Naive thymus-derived CD4-positive, alpha-beta T cell (primary cell): Measurements from ENCODE around the gene RNF222. TPM values are rescaled to one million over a fixed set of nuclear protein-coding genes. Genes with fewer than 3 reads are reported as not detected.
"Not testable (repeated sequence)": the region's sequence is repeated elsewhere in the genome, so short reads cannot be mapped to it uniquely, and the experiment has no call there.

Experiments used
- ATAC-seq: fragments of 150-1000 bp; cut with Tn5 transposase; 2 replicates; pipeline ENCODE4 v1.10.0; 2021; ENCODE audit warnings: mild to moderate bottlenecking, moderate library complexity
- CTCF ChIA-PET: fragments of 350-600 bp; sonication (Branson Sonifier 250); formaldehyde crosslinking; loops from one replicate; lab custom pipeline; 2021; ENCODE audit warnings: antibody characterized with exemption; lab: Charles Lee
- POLR2A ChIA-PET: fragments of 350-600 bp; sonication (Branson Sonifier 250); formaldehyde crosslinking; loops from one replicate; lab custom pipeline; 2021; ENCODE audit warnings: antibody characterized with exemption, inconsistent platforms; lab: Charles Lee
- DNase-seq, 9 donors: peaks; one replicate each; pipeline versions ENCODE4 v3.0.0 to v3.0.0-alpha.2; 2020 to 2022; ENCODE audit warnings: mixed read lengths in 1 of 9
- H3K27ac ChIP-seq: one replicate; pipeline ENCODE4 v1.7.0; 2013; ENCODE audit warnings: mild to moderate bottlenecking, low read depth, low read length, moderate library complexity
- H3K27me3 ChIP-seq, 2 donors: one replicate each; pipeline ENCODE4 v1.7.0; 2013; ENCODE audit warnings: low read length in 2 of 2, mild to moderate bottlenecking in 2 of 2, moderate library complexity in 2 of 2; ENCODE audit not compliant: control insufficient read depth in 2 of 2, insufficient read depth in 2 of 2
- H3K36me3 ChIP-seq, 3 experiments: 1 replicate in 2 of 3; 2 replicates in 1 of 3; pipeline ENCODE4 v1.7.0; 2013; ENCODE audit warnings: low read length in 3 of 3, mild to moderate bottlenecking in 3 of 3, moderate library complexity in 1 of 3; ENCODE audit not compliant: insufficient read depth in 3 of 3, control insufficient read depth in 2 of 3
- H3K4me1 ChIP-seq, 2 donors: one replicate each; pipeline ENCODE4 v1.7.0; 2013; ENCODE audit warnings: low read length in 2 of 2, mild to moderate bottlenecking in 2 of 2, moderate library complexity in 1 of 2; ENCODE audit not compliant: control insufficient read depth in 2 of 2, insufficient read depth in 2 of 2
- H3K4me3 ChIP-seq: 2 replicates; pipeline ENCODE4 v1.7.0; 2013; ENCODE audit warnings: mild to moderate bottlenecking, low read length
- H3K9me3 ChIP-seq, 3 experiments: 1 replicate in 2 of 3; 2 replicates in 1 of 3; pipeline ENCODE4 v1.7.0; 2013; ENCODE audit warnings: low read length in 3 of 3; ENCODE audit not compliant: control insufficient read depth in 2 of 3
- H3K27ac Mint-ChIP-seq, 9 donors: one replicate each; pipeline ENCODE4 v1.8.0; 2020 to 2022; ENCODE audit warnings: mixed read lengths in 9 of 9, mild to moderate bottlenecking in 8 of 9, moderate library complexity in 5 of 9, inconsistent platforms in 2 of 9
- H3K27me3 Mint-ChIP-seq, 5 donors: one replicate each; pipeline ENCODE4 v1.8.0; 2021 to 2022; ENCODE audit warnings: mixed read lengths in 5 of 5, mild to moderate bottlenecking in 1 of 5
- H3K36me3 Mint-ChIP-seq, 5 donors: one replicate each; pipeline ENCODE4 v1.8.0; 2020 to 2022; ENCODE audit warnings: mixed read lengths in 5 of 5, mild to moderate bottlenecking in 3 of 5, inconsistent platforms in 1 of 5
- H3K4me1 Mint-ChIP-seq, 7 donors: one replicate each; pipeline ENCODE4 v1.8.0; 2020 to 2022; ENCODE audit warnings: mixed read lengths in 7 of 7, mild to moderate bottlenecking in 3 of 7, inconsistent platforms in 1 of 7
- H3K4me3 Mint-ChIP-seq, 10 donors: one replicate each; pipeline ENCODE4 v1.8.0; 2020 to 2022; ENCODE audit warnings: mild to moderate bottlenecking in 10 of 10, mixed read lengths in 10 of 10, moderate library complexity in 6 of 10, inconsistent platforms in 2 of 10
- H3K9me3 Mint-ChIP-seq, 11 donors: one replicate each; pipeline ENCODE4 v1.8.0; 2020 to 2022; ENCODE audit warnings: mixed read lengths in 11 of 11, mild to moderate bottlenecking in 4 of 11, inconsistent platforms in 1 of 11, moderate library complexity in 1 of 11
- intact Hi-C, 2 donors: fragments of 100-400 bp; cut with micrococcal nuclease; formaldehyde crosslinking; loops; one replicate each; pipeline ENCODE4 v1.15.1; 2023
- polyA plus RNA-seq, 2 donors: library from polyadenylated mRNA; unstranded; fragments of 300-500 nt; fragmentation: Illumina TruSeq; gene quantifications; one replicate each; pipeline ENCODE4 v1.2.3, GENCODE V29; 2021
- total RNA-seq, 6 experiments: library from RNA in 5 of 6; stranded (reverse) in 5 of 6; gene quantifications; 1 replicate in 5 of 6; 2 replicates in 1 of 6; pipeline ENCODE4 v1.2.3 and lab custom pipeline; 2021 to 2026

The RNF222 gene
- total and polyA plus RNA-seq, 7 experiments from 2014 or later: 0.13 to 1.7 (median 0.26) TPM; not detected in 1

DNA sequence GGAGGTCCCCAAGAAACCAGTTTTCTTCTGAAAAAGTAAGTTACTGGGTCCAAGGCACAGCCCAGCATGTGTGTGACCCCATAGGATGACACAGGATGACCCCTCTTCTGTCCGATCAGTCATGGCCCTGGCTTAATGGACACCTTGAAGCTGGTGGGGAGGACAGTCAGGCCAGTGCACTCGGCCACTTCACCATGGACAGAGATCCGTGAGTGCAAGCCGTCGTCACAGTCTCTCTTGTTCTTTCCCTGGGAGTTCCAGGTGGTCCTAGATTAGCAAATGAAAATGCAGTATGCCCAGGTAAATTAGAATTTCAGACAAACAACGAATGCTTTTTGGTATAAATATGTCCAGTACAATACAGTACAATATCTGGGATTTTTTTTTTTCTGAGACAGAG lies 1.4 kb upstream of the RNF222 start:
- no peak for DNase-seq
- peaks cover 10 to 42% (median 36%) of the 10 kb centered on the region in 5 donors for H3K27me3 Mint-ChIP-seq
- Histone ChIP-seq H3K4me1 (peaks cover 2 to 3% of the 10 kb centered on the region in 2 donors), H3K27ac (no peak overlapping the region), H3K4me3 (no peak overlapping the region), H3K27me3 (no peaks in the 10 kb centered on the region), H3K36me3 (no peaks in the 10 kb centered on the region), H3K9me3 (no peaks in the 10 kb centered on the region)
- H3K4me3 Mint-ChIP-seq: no peak overlapping the region
- H3K9me3 Mint-ChIP-seq: peaks cover 0 to 3% (median 0%) of the 10 kb centered on the region in 11 donors
- H3K27ac Mint-ChIP-seq: no peak overlapping the region
- ChIA-PET CTCF (no interaction called here), POLR2A (no interaction called here)
- no peak for ATAC-seq
- intact Hi-C loops: no loop called here
- H3K36me3 Mint-ChIP-seq: peaks cover 0 to 3% (median 0%) of the 10 kb centered on the region in 5 donors
- peaks cover 0 to 12% (median 4%) of the 10 kb centered on the region in 7 donors for H3K4me1 Mint-ChIP-seq

- H3K4me3 ChIP-seq, H3K27me3 ChIP-seq, ATAC-seq, H3K4me3 Mint-ChIP-seq, H3K36me3 Mint-ChIP-seq, H3K36me3 ChIP-seq, DNase-seq, H3K9me3 ChIP-seq, H3K27ac ChIP-seq, intact Hi-C loops, H3K9me3 Mint-ChIP-seq: not testable (repeated sequence)
- peaks cover 12 to 14% of the 10 kb centered on the region in 2 donors for H3K4me1 ChIP-seq
- peak overlapping the region in 3 of 9 donors; percentile 81 to 95 (median 87) for H3K27ac Mint-ChIP-seq
- H3K27me3 Mint-ChIP-seq: peaks cover 0 to 29% (median 8%) of the 10 kb centered on the region in 5 donors
- ChIA-PET CTCF (interaction anchor here (0.6 to 0.7 kb wide), 2 partner anchors 11 to 464 kb away, joined by 3 to 7 read pairs; no protein-coding TSS in a partner anchor), POLR2A (interaction anchor here (0.6 to 0.9 kb wide), 3 partner anchors 12 to 147 kb away, joined by 3 to 4 read pairs (median 3); partner anchors contain the start of genes CTC1 and KRABD2)
- peaks cover 6 to 19% (median 11%) of the 10 kb centered on the region in 7 donors for H3K4me1 Mint-ChIP-seq
Measured at GRCh38 chr17:8394497-8394896, 3.1 kb downstream of the RNF222 start.

DNA sequence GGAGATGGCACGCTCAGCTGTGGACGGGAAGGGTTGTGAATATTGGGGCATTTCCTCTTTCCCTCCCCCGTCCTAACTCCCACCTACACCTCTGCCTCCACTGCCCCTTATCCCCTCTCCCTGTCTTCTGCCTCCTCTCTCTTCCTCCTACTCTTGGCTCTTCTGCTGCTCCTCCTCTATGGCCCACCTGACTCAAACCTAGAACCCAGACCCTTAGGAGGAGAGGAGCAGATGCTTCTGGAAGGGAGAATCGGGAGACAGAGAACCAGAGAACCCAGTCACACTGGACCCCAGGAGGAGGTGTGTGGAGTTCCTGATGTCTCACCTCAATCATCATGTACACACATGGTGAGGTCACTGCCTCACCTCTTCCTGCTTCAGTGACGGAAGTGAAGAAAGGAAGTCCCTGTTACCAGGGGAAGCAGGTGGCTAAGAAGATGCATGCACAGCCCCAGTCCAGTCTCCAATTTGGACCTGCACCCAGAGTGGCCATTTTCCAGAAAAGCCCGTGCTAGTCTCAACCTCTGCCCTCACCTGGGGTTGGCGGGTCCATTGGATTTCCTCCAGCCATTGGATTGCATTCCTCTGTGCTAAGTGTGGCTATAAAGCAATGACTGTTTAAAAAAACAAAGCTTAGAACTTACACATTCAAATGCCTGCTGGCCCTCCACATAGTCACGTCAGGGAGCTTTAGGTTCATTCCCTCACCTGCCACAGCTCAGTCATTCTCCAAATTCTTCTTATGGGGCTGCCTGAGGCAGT lies 4.0 kb downstream of the RNF222 start:
- Histone ChIP-seq H3K27me3 (no peaks in the 10 kb centered on the region), H3K9me3 (no peaks in the 10 kb centered on the region), H3K36me3 (no peaks in the 10 kb centered on the region), H3K27ac (peak overlapping the region; percentile 32), H3K4me3 (no peak overlapping the region), H3K4me1 (peaks cover 12 to 14% of the 10 kb centered on the region in 2 donors)
- Mint-ChIP-seq H3K36me3 (peaks cover 0 to 3% (median 0%) of the 10 kb centered on the region in 5 donors), H3K27ac (peak overlapping the region; percentile 73 to 95 (median 88)), H3K4me1 (peaks cover 6 to 19% (median 11%) of the 10 kb centered on the region in 7 donors), H3K9me3 (no peaks in the 10 kb centered on the region), H3K4me3 (peak overlapping the region; percentile 14 to 67 (median 38)), H3K27me3 (peaks cover 0 to 29% (median 8%) of the 10 kb centered on the region in 5 donors)
- intact Hi-C loops: loop anchor here in 1 of 2 donors (1.0 kb wide), 1 partner anchor 10 kb away; the partner anchor contains the start of gene RPL26
- DNase-seq: peak in 7 of 9 donors; percentile 42 to 65 (median 60)
- POLR2A ChIA-PET: interaction anchor here (0.6 to 1.4 kb wide), 5 partner anchors 10 to 146 kb away, joined by 3 to 5 read pairs (median 4); partner anchors contain the start of genes CTC1, KRABD2 and NDEL1
- peak; percentile 95 for ATAC-seq
- CTCF ChIA-PET: interaction anchor here (0.9 to 1.0 kb wide), 2 partner anchors 10 to 17 kb away, joined by 3 to 6 read pairs; partner anchors contain the start of gene KRABD2

GRCh38 chr17:8392674-8393469 lies 4.8 kb downstream of the RNF222 start:
- ChIA-PET CTCF (interaction anchor here (0.9 to 1.0 kb wide), 2 partner anchors 9 to 16 kb away, joined by 3 to 6 read pairs; partner anchors contain the start of gene KRABD2), POLR2A (interaction anchor here (1.1 to 1.4 kb wide), 2 partner anchors 9 to 42 kb away, joined by 4 to 5 read pairs; partner anchors contain the start of gene NDEL1)
- Mint-ChIP-seq H3K36me3 (peaks cover 0 to 3% (median 0%) of the 10 kb centered on the region in 5 donors), H3K27ac (peak overlapping the region in 6 of 9 donors; percentile 78 to 95 (median 90)), H3K9me3 (no peaks in the 10 kb centered on the region), H3K4me1 (peaks cover 7 to 19% (median 12%) of the 10 kb centered on the region in 7 donors), H3K27me3 (peaks cover 0 to 23% (median 5%) of the 10 kb centered on the region in 5 donors), H3K4me3 (no peak overlapping the region)
- no peaks in the 10 kb centered on the region for H3K36me3 ChIP-seq
- DNase-seq (no peak), ATAC-seq (no peak)
- H3K27ac ChIP-seq: peak overlapping the region; percentile 31
- intact Hi-C loops: loop anchor here in 1 of 2 donors (1.0 kb wide), 1 partner anchor 10 kb away; the partner anchor contains the start of gene RPL26
- no peaks in the 10 kb centered on the region for H3K27me3 ChIP-seq
- no peaks in the 10 kb centered on the region for H3K9me3 ChIP-seq
- no peak overlapping the region for H3K4me3 ChIP-seq
- H3K4me1 ChIP-seq: peaks cover 14 to 19% of the 10 kb centered on the region in 2 donors

DNA sequence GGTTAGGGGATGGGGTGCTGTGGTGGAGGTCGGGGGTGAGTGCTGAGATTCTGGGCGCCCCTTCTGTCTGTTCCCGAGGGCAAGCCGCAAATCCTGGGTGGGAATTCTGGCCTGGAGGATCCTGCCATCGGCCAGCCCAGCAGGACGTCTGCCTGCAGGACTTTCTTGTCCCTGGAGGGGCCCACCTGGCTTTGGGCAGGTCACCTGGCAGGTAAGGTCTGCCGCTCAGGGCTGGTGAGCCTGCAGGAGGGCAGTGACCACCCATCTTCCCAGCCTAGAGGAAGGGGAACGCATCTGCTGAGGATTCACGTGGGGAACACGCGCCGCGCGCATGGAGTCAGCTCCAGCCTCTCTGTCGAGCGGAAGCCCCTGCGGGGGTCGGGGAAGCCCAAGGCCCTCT lies 5.4 kb downstream of the RNF222 start:
- Mint-ChIP-seq H3K36me3 (peaks cover 0 to 3% (median 0%) of the 10 kb centered on the region in 5 donors), H3K9me3 (no peaks in the 10 kb centered on the region), H3K27ac (peak overlapping the region in 1 of 9 donors; percentile 28), H3K4me1 (peaks cover 10 to 24% (median 12%) of the 10 kb centered on the region in 7 donors), H3K4me3 (no peak overlapping the region), H3K27me3 (peaks cover 0 to 18% (median 5%) of the 10 kb centered on the region in 5 donors)
- ATAC-seq (no peak), DNase-seq (no peak)
- CTCF ChIA-PET: no interaction called here
- H3K9me3 ChIP-seq: no peaks in the 10 kb centered on the region
- H3K4me1 ChIP-seq: peaks cover 14 to 25% of the 10 kb centered on the region in 2 donors
- H3K27ac ChIP-seq: no peak overlapping the region
- POLR2A ChIA-PET: interaction anchor here (1.1 to 1.4 kb wide), 2 partner anchors 9 to 43 kb away, joined by 4 to 5 read pairs; partner anchors contain the start of gene NDEL1
- H3K4me3 ChIP-seq: no peak overlapping the region
- no peaks in the 10 kb centered on the region for H3K36me3 ChIP-seq
- no peaks in the 10 kb centered on the region for H3K27me3 ChIP-seq
- intact Hi-C loops: no loop called here

DNA sequence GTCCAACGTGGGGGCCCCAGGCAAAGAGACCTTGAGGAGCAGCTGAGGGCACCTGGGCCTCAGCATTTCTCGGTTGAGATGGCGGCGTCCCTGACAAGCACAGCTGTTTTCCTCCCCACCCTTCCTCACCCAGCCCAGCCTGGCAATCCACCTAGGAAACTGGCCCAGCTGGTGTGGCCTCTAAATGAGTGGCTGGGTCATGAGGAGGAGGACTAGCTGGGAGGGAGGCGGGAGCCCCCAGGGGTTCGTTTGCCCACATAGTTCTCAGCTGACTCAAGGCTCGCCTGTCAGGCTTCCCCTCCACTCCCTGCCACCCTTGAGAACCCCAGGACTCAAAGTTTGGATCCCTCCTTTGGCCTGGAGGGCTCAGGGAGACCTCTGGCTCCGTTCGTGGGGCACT lies 5.9 kb downstream of the RNF222 start:
- ChIA-PET CTCF (no interaction called here), POLR2A (interaction anchor here (0.7 kb wide), 1 partner anchor 345 kb away, joined by 3 read pairs; no protein-coding TSS in a partner anchor)
- no peaks in the 10 kb centered on the region for H3K27me3 ChIP-seq
- no peaks in the 10 kb centered on the region for H3K9me3 Mint-ChIP-seq
- intact Hi-C loops: no loop called here
- no peaks in the 10 kb centered on the region for H3K36me3 ChIP-seq
- no peak overlapping the region for H3K4me3 Mint-ChIP-seq
- peaks cover 0 to 3% (median 0%) of the 10 kb centered on the region in 5 donors for H3K36me3 Mint-ChIP-seq
- ATAC-seq: no peak
- peak overlapping the region in 1 of 9 donors; percentile 28 for H3K27ac Mint-ChIP-seq
- DNase-seq: no peak
- H3K4me3 ChIP-seq: no peak overlapping the region
- peaks cover 14 to 26% of the 10 kb centered on the region in 2 donors for H3K4me1 ChIP-seq
- peaks cover 10 to 26% (median 12%) of the 10 kb centered on the region in 7 donors for H3K4me1 Mint-ChIP-seq
- no peak overlapping the region for H3K27ac ChIP-seq
- no peaks in the 10 kb centered on the region for H3K9me3 ChIP-seq
- peaks cover 0 to 14% (median 2%) of the 10 kb centered on the region in 5 donors for H3K27me3 Mint-ChIP-seq
